OCI-LY7 (cell line): Measurements from ENCODE around the gene NPR3. TPM values are rescaled to one million over a fixed set of nuclear protein-coding genes. Genes with fewer than 3 reads are reported as not detected.

Experiments used
- BruUV-seq: library from RNA; stranded (reverse); fragments of 400-500 nt; replicated peaks from 2 replicates; lab custom pipeline; 2021; lab: Mats Ljungman, UMichigan
- CTCF ChIA-PET: fragments of 300-600 bp; sonication (Branson Sonifier 250); formaldehyde crosslinking; loops from one replicate; lab custom pipeline; 2022; ENCODE audit warnings: antibody characterized with exemption; ENCODE audit not compliant: unreplicated experiment; lab: Charles Lee
- POLR2A ChIA-PET: fragments of 300-600 bp; sonication (Branson Sonifier 250); formaldehyde crosslinking; loops from one replicate; lab custom pipeline; 2022; ENCODE audit warnings: antibody characterized with exemption; lab: Charles Lee
- DNase-seq: peaks from one replicate; pipeline ENCODE4 v3.0.0-alpha.2; 2015; ENCODE audit warnings: low spot score
- H2AFZ ChIP-seq: fragments of 200-600 bp; sonication (generic), shearing (Covaris generic); 2 replicates; pipeline ENCODE4 v1.6.1; 2014; ENCODE audit warnings: mild to moderate bottlenecking, antibody characterized with exemption, low read length, moderate library complexity
- H3K27ac ChIP-seq: fragments of 200-600 bp; sonication (generic); 2 replicates; pipeline ENCODE4 v1.5.1; 2014; ENCODE audit warnings: mixed run types, low read depth, mild to moderate bottlenecking, moderate library complexity, low read length, inconsistent platforms; ENCODE audit not compliant: poor library complexity, severe bottlenecking
- H3K36me3 ChIP-seq: fragments of 200-600 bp; sonication (generic); 2 replicates; pipeline ENCODE4 v1.6.1; 2014; ENCODE audit warnings: mild to moderate bottlenecking, antibody characterized with exemption, low read length, moderate library complexity, mixed read lengths; ENCODE audit not compliant: insufficient read depth
- H3K4me1 ChIP-seq: fragments of 200-600 bp; sonication (generic); 2 replicates; pipeline ENCODE4 v1.5.1; 2014; ENCODE audit warnings: mild to moderate bottlenecking, low read length; ENCODE audit not compliant: insufficient read depth, poor library complexity, severe bottlenecking
- H3K4me2 ChIP-seq: fragments of 200-600 bp; sonication (generic); 2 replicates; pipeline ENCODE4 v1.6.1; 2014; ENCODE audit warnings: mild to moderate bottlenecking, low read length
- H3K4me3 ChIP-seq: fragments of 200-600 bp; sonication (generic); 2 replicates; pipeline ENCODE4 v1.5.1; 2014; ENCODE audit warnings: mild to moderate bottlenecking, low read depth, low read length; ENCODE audit not compliant: poor library complexity, severe bottlenecking
- H3K79me2 ChIP-seq: fragments of 200-600 bp; sonication (generic); 2 replicates; pipeline ENCODE4 v1.6.1; 2016; ENCODE audit warnings: low read depth, mild to moderate bottlenecking, low read length, moderate library complexity, mixed read lengths; ENCODE audit not compliant: insufficient read depth
- H3K9me2 ChIP-seq: fragments of 200-600 bp; sonication (generic); 2 replicates; pipeline ENCODE4 v1.6.1; 2016; ENCODE audit warnings: mild to moderate bottlenecking, low read length, mixed read lengths; ENCODE audit not compliant: insufficient read depth
- H3K9me3 ChIP-seq: fragments of 200-600 bp; sonication (generic); 2 replicates; pipeline ENCODE4 v1.6.1; 2014; ENCODE audit warnings: mild to moderate bottlenecking, mixed run types, low read length, mixed read lengths
- H4K20me1 ChIP-seq: fragments of 200-600 bp; sonication (generic); 2 replicates; pipeline ENCODE4 v1.6.1; 2014; ENCODE audit warnings: mild to moderate bottlenecking, antibody characterized with exemption, low read length, moderate library complexity, mixed read lengths; ENCODE audit not compliant: insufficient read depth
- EZH2phosphoT487 ChIP-seq: fragments of 200-600 bp; sonication (generic); IDR thresholded peaks from 2 replicates; pipeline ENCODE4 v1.6.1; 2018; ENCODE audit warnings: low read depth, borderline replicate concordance, mild to moderate bottlenecking, mixed run types, antibody characterized with exemption, low read length, moderate library complexity, mixed read lengths
- intact Hi-C: fragments of 100-400 bp; cut with micrococcal nuclease; formaldehyde crosslinking; loops from one replicate; pipeline ENCODE4 v1.10.0; 2022; ENCODE audit not compliant: unreplicated experiment
- total RNA-seq, 2 experiments: library from RNA; depleted of rRNA in 1 of 2; stranded (reverse); fragments of >200 nt in 1 of 2; shearing (Covaris generic) in 1 of 2; gene quantifications; 2 replicates each; pipeline ENCODE4 v1.2.3, GENCODE V29; 2014 to 2022
- TF ChIP-seq, protein P1 (sequence below): fragments of 200-600 bp; sonication (generic); conservative IDR thresholded peaks from 2 replicates; pipeline ENCODE4 v1.5.1; 2014; ENCODE audit warnings: mild to moderate bottlenecking, antibody characterized with exemption, low read length, moderate library complexity, mixed read lengths

Gene NPR3
- total RNA-seq, 2 experiments from 2014 or later, result not detected

DNA sequence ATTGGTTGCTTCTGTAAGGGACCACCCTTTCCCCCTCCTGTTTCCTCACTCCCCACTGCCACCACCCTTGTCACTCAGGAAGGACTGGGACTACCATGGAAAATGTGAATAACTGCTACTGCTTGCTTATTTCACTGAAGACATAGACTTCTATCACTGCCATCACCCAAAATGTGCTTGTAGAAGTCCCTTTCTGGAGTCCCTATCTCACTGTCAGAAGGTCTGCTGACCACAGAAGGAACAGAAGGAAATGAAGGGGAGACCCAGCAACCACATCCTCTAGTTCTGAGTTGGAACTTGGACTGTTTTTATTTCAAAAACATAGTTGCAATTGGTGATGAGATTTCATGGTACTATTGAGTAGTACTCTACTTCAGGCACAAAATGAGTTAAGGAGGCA, 122.5 kb downstream of the NPR3 start:
- POLR2A ChIA-PET, result no interaction called here
- H3K4me2 ChIP-seq, result no peak overlapping the region
- no peak overlapping the region for H3K27ac ChIP-seq
- no peak for TF ChIP-seq EZH2phosphoT487
- TF ChIP-seq, protein P1, sequence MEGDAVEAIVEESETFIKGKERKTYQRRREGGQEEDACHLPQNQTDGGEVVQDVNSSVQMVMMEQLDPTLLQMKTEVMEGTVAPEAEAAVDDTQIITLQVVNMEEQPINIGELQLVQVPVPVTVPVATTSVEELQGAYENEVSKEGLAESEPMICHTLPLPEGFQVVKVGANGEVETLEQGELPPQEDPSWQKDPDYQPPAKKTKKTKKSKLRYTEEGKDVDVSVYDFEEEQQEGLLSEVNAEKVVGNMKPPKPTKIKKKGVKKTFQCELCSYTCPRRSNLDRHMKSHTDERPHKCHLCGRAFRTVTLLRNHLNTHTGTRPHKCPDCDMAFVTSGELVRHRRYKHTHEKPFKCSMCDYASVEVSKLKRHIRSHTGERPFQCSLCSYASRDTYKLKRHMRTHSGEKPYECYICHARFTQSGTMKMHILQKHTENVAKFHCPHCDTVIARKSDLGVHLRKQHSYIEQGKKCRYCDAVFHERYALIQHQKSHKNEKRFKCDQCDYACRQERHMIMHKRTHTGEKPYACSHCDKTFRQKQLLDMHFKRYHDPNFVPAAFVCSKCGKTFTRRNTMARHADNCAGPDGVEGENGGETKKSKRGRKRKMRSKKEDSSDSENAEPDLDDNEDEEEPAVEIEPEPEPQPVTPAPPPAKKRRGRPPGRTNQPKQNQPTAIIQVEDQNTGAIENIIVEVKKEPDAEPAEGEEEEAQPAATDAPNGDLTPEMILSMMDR, result no peak
- no peaks in the 10 kb centered on the region for H3K9me3 ChIP-seq
- BruUV-seq, result no TSS peak
- H3K79me2 ChIP-seq, result no peaks in the 10 kb centered on the region
- H3K36me3 ChIP-seq, result no peaks in the 10 kb centered on the region
- CTCF ChIA-PET, result no interaction called here
- no peaks in the 10 kb centered on the region for H3K4me1 ChIP-seq
- H3K4me3 ChIP-seq, result no peak overlapping the region
- no peak for DNase-seq
- intact Hi-C loops, result no loop called here
- H2AFZ ChIP-seq, result no peak overlapping the region
- no peaks in the 10 kb centered on the region for H4K20me1 ChIP-seq
- no peaks in the 10 kb centered on the region for H3K9me2 ChIP-seq

GRCh38 chr5:32834251-32834650, 123.1 kb downstream of the NPR3 start:
- Histone ChIP-seq H3K79me2 (no peaks in the 10 kb centered on the region), H3K9me2 (no peaks in the 10 kb centered on the region), H3K4me2 (no peak overlapping the region), H3K4me1 (no peaks in the 10 kb centered on the region), H3K4me3 (no peak overlapping the region), H4K20me1 (no peaks in the 10 kb centered on the region), H3K27ac (no peak overlapping the region), H3K36me3 (no peaks in the 10 kb centered on the region), H2AFZ (no peak overlapping the region), H3K9me3 (no peaks in the 10 kb centered on the region)
- TF ChIP-seq EZH2phosphoT487, result no peak
- TF ChIP-seq, protein P1, result no peak
- intact Hi-C loops, result no loop called here
- no peak for DNase-seq
- POLR2A ChIA-PET, result no interaction called here
- BruUV-seq, result no TSS peak
- CTCF ChIA-PET, result no interaction called here

- Histone ChIP-seq H3K79me2 (no peaks in the 10 kb centered on the region), H3K4me2 (no peak overlapping the region), H4K20me1 (no peaks in the 10 kb centered on the region), H3K9me3 (no peaks in the 10 kb centered on the region), H2AFZ (no peak overlapping the region), H3K4me3 (no peak overlapping the region), H3K36me3 (no peaks in the 10 kb centered on the region), H3K4me1 (no peaks in the 10 kb centered on the region), H3K27ac (no peak overlapping the region), H3K9me2 (no peaks in the 10 kb centered on the region)
- TF ChIP-seq, protein P1, result no peak
- TF ChIP-seq EZH2phosphoT487, result no peak
- DNase-seq, result no peak
- no TSS peak for BruUV-seq
- intact Hi-C loops, result no loop called here
- ChIA-PET CTCF (no interaction called here), POLR2A (no interaction called here)
Observed at GRCh38 chr5:32836176-32836575, 125.1 kb downstream of the NPR3 start.
